Thyroid gland (tissue), 4 donors: ENCODE measurements around the gene KRTAP5-6. TPM values are rescaled to one million over a fixed set of nuclear protein-coding genes. Genes with fewer than 3 reads are reported as not detected.

Experiments
- DNase-seq, 2 donors: peaks; one replicate each; pipeline ENCODE4 v3.0.0-alpha.2; 2019
- H3K27ac ChIP-seq, 3 donors: fragments of 200-600 bp; sonication (generic); 1 replicate in 2 of 3; 2 replicates in 1 of 3; pipeline ENCODE4 v1.5.1; 2016 to 2019; ENCODE audit warnings: mild to moderate bottlenecking in 1 of 3, moderate library complexity in 1 of 3
- H3K27me3 ChIP-seq: fragments of 200-600 bp; sonication (generic); one replicate; pipeline ENCODE4 v1.5.1; 2019
- H3K36me3 ChIP-seq, 2 donors: fragments of 200-600 bp; sonication (generic); one replicate each; pipeline ENCODE4 v1.5.1; 2016 to 2019
- H3K4me1 ChIP-seq, 2 donors: fragments of 200-600 bp; sonication (generic); one replicate each; pipeline ENCODE4 v1.5.1; 2017 to 2019
- H3K4me3 ChIP-seq, 3 donors: fragments of 200-600 bp; sonication (generic); replicated peaks in 1 of 3; 1 replicate in 2 of 3; 2 replicates in 1 of 3; pipeline ENCODE4 v1.5.1; 2016; ENCODE audit warnings: mild to moderate bottlenecking in 1 of 3
- H3K9me3 ChIP-seq: fragments of 200-600 bp; sonication (generic); one replicate; pipeline ENCODE4 v1.5.1; 2017
- CTCF ChIP-seq, 6 experiments: fragments of 200-600 bp in 3 of 6; fragments of 450-650 bp in 3 of 6; sonication (generic) in 3 of 6; IDR thresholded peaks; one replicate each; pipeline ENCODE4 v1.5.1; 2016 to 2019; ENCODE audit warnings: antibody characterized with exemption in 6 of 6, mild to moderate bottlenecking in 2 of 6, inconsistent platforms in 1 of 6, moderate library complexity in 1 of 6
- POLR2A ChIP-seq, 2 donors: fragments of 450-650 bp; IDR thresholded peaks; one replicate each; pipeline ENCODE4 v1.6.1; 2017; ENCODE audit warnings: antibody characterized with exemption in 2 of 2, mild to moderate bottlenecking in 2 of 2, moderate library complexity in 1 of 2
- WGBS, 2 donors: methylation state at CpG; one replicate each; pipeline ENCODE4 v1.1.5; 2017; 5-methylcytosine and 5-hydroxymethylcytosine counted together
- intact Hi-C: fragments of 100-400 bp; cut with DNase I; formaldehyde crosslinking; loops from one replicate; pipeline ENCODE4 v1.15.1; 2023
- total RNA-seq, 4 donors: library from RNA; depleted of rRNA; stranded (reverse); fragments of >200 nt; gene quantifications; one replicate each; pipeline ENCODE4 v1.2.3, GENCODE V29; 2016

Gene KRTAP5-6
- total RNA-seq, 4 donors from 2014 or later, result not detected

GRCh38 chr11:1674173-1675131, 22.5 kb upstream of the KRTAP5-6 start:
- H3K36me3 ChIP-seq, result no peaks in the 10 kb centered on the region
- H3K27ac ChIP-seq, result no peak overlapping the region
- no peaks in the 10 kb centered on the region for H3K4me1 ChIP-seq
- H3K9me3 ChIP-seq, result no peaks in the 10 kb centered on the region
- H3K27me3 ChIP-seq, result no peaks in the 10 kb centered on the region
- WGBS, 2 donors, result 51% methylated on average over 18 to 21 of the region's 21 CpGs
- no peak for TF ChIP-seq POLR2A (IDR thresholded peaks at IDR 0.05)
- TF ChIP-seq CTCF (IDR thresholded peaks at IDR 0.05), result no peak
- DNase-seq, result no peak
- intact Hi-C loops, result no loop called here
- H3K4me3 ChIP-seq, result no peak overlapping the region

- Histone ChIP-seq H3K4me3 (no peak overlapping the region), H3K4me1 (no peaks in the 10 kb centered on the region), H3K36me3 (no peaks in the 10 kb centered on the region), H3K27ac (no peak overlapping the region), H3K27me3 (no peaks in the 10 kb centered on the region), H3K9me3 (no peaks in the 10 kb centered on the region)
- TF ChIP-seq CTCF (IDR thresholded peaks at IDR 0.05) (no peak), POLR2A (IDR thresholded peaks at IDR 0.05) (no peak)
- DNase-seq, result no peak
- 70 to 79% methylated on average over 11 of the region's 11 CpGs for WGBS, 2 donors
- intact Hi-C loops, result no loop called here
Measured at GRCh38 chr11:1675536-1676228, 21.3 kb upstream of the KRTAP5-6 start.

- DNase-seq, result no peak
- Histone ChIP-seq H3K4me1 (no peaks in the 10 kb centered on the region), H3K27me3 (no peaks in the 10 kb centered on the region), H3K27ac (no peak overlapping the region), H3K4me3 (no peak overlapping the region), H3K9me3 (no peaks in the 10 kb centered on the region), H3K36me3 (no peaks in the 10 kb centered on the region)
- TF ChIP-seq POLR2A (IDR thresholded peaks at IDR 0.05) (no peak), CTCF (IDR thresholded peaks at IDR 0.05) (no peak)
- intact Hi-C loops, result no loop called here
- 76 to 84% methylated on average over 7 of the region's 7 CpGs for WGBS, 2 donors
Measured at GRCh38 chr11:1676229-1676740, 20.7 kb upstream of the KRTAP5-6 start.

GRCh38 chr11:1679881-1680280, 17.1 kb upstream of the KRTAP5-6 start:
- no peak overlapping the region for H3K27ac ChIP-seq
- H3K4me1 ChIP-seq, result no peaks in the 10 kb centered on the region
- no peak for DNase-seq
- no peak overlapping the region for H3K4me3 ChIP-seq
- H3K9me3 ChIP-seq, result no peaks in the 10 kb centered on the region
- H3K27me3 ChIP-seq, result no peaks in the 10 kb centered on the region
- no peak for TF ChIP-seq CTCF (IDR thresholded peaks at IDR 0.05)
- no peak for TF ChIP-seq POLR2A (IDR thresholded peaks at IDR 0.05)
- 87 to 89% methylated on average over 10 of the region's 10 CpGs for WGBS, 2 donors
- intact Hi-C loops, result no loop called here
- no peaks in the 10 kb centered on the region for H3K36me3 ChIP-seq
